HEK293 (cell line): Measurements from ENCODE around the gene LYPD5.

ENCODE experiments used
- CTCF ChIA-PET: fragments of 350-600 bp; formaldehyde crosslinking; extraction: SDS; loops from one replicate; lab custom pipeline; 2021; ENCODE audit warnings: antibody characterized with exemption; lab: Yijun Ruan, JAX
- POLR2A ChIA-PET: fragments of 300-600 bp; formaldehyde crosslinking; extraction: SDS; loops from one replicate; lab custom pipeline; 2020; ENCODE audit warnings: antibody characterized with exemption, inconsistent platforms; lab: Yijun Ruan, JAX
- H3K27ac ChIP-seq: fragments of 200-500 bp; sonication (Bioruptor generic); 2 replicates; pipeline ENCODE4 v1.5.1; 2014; ENCODE audit warnings: low read depth, low read length, control low read depth, inconsistent platforms; ENCODE audit errors: extremely low read depth
- H3K36me3 ChIP-seq, 2 experiments: fragments of 200-500 bp in 1 of 2; sonication (Bioruptor generic) in 1 of 2; 1 replicate in 1 of 2; 2 replicates in 1 of 2; pipeline ENCODE4 v1.5.1; 2014 to 2017; ENCODE audit warnings: inconsistent platforms in 2 of 2, low read length in 2 of 2; ENCODE audit not compliant: control insufficient read depth in 2 of 2, insufficient read depth in 1 of 2
- H3K4me1 ChIP-seq: fragments of 200-500 bp; sonication (Bioruptor generic); 2 replicates; pipeline ENCODE4 v1.5.1; 2014; ENCODE audit warnings: mild to moderate bottlenecking, low read length, inconsistent platforms; ENCODE audit not compliant: control insufficient read depth, insufficient read depth
- H3K4me3 ChIP-seq: 2 replicates; pipeline ENCODE4 v1.5.1; 2011; ENCODE audit warnings: low read depth, mild to moderate bottlenecking, control low read depth, low read length, moderate library complexity
- H3K9me3 ChIP-seq: fragments of 200-500 bp; sonication (Bioruptor generic); 2 replicates; pipeline ENCODE4 v1.5.1; 2014; ENCODE audit warnings: low read depth, low read length, inconsistent platforms; ENCODE audit not compliant: control insufficient read depth, insufficient read depth
- BCL6B ChIP-seq: fragments of 450-650 bp; formaldehyde crosslinking; IDR thresholded peaks from 2 replicates; pipeline ENCODE4 v1.5.1; 2017; ENCODE audit warnings: missing biosample characterization, missing genetic modification characterization
- CTCF ChIP-seq: fragments of 450-650 bp; formaldehyde crosslinking; IDR thresholded peaks from 2 replicates; pipeline ENCODE4 v1.5.1; 2016; ENCODE audit warnings: missing biosample characterization, missing genetic modification characterization
- GLIS1 ChIP-seq: fragments of 450-650 bp; formaldehyde crosslinking; IDR thresholded peaks from 2 replicates; pipeline ENCODE4 v1.5.1; 2016; ENCODE audit warnings: missing biosample characterization, missing genetic modification characterization
- IKZF3 ChIP-seq: fragments of 450-650 bp; IDR thresholded peaks from 2 replicates; pipeline ENCODE4 v1.5.0; 2018; ENCODE audit warnings: missing biosample characterization, mild to moderate bottlenecking, missing genetic modification characterization, moderate library complexity
- KLF10 ChIP-seq: fragments of 450-650 bp; IDR thresholded peaks from 2 replicates; pipeline ENCODE4 v1.5.1; 2018; ENCODE audit warnings: missing biosample characterization, mild to moderate bottlenecking, missing genetic modification characterization
- KLF16 ChIP-seq: fragments of 450-650 bp; formaldehyde crosslinking; IDR thresholded peaks from 2 replicates; pipeline ENCODE4 v1.5.1; 2017; ENCODE audit warnings: missing biosample characterization, missing genetic modification characterization
- KLF8 ChIP-seq: fragments of 450-650 bp; formaldehyde crosslinking; IDR thresholded peaks from 2 replicates; pipeline ENCODE4 v1.5.1; 2016; ENCODE audit warnings: missing biosample characterization, missing genetic modification characterization
- PBX3 ChIP-seq: sonication (generic); formaldehyde crosslinking; IDR thresholded peaks from 2 replicates; pipeline ENCODE4 v1.8.1; 2022; ENCODE audit warnings: mild to moderate bottlenecking, moderate library complexity, missing genetic modification reagents
- SP7 ChIP-seq: fragments of 450-650 bp; formaldehyde crosslinking; IDR thresholded peaks from 2 replicates; pipeline ENCODE4 v1.5.1; 2016; ENCODE audit warnings: missing biosample characterization, missing genetic modification characterization
- ZFHX2 ChIP-seq: fragments of 450-650 bp; formaldehyde crosslinking; conservative IDR thresholded peaks from 2 replicates; pipeline ENCODE4 v1.5.1; 2016; ENCODE audit warnings: missing biosample characterization, missing genetic modification characterization
- ZNF112 ChIP-seq: fragments of 450-650 bp; formaldehyde crosslinking; IDR thresholded peaks from 2 replicates; pipeline ENCODE4 v1.5.0; 2017; ENCODE audit warnings: missing biosample characterization, missing genetic modification characterization
- ZNF311 ChIP-seq: fragments of 450-650 bp; formaldehyde crosslinking; IDR thresholded peaks from 2 replicates; pipeline ENCODE4 v1.5.1; 2017; ENCODE audit warnings: missing biosample characterization, missing genetic modification characterization, borderline replicate concordance
- ZNF335 ChIP-seq: fragments of 450-650 bp; formaldehyde crosslinking; conservative IDR thresholded peaks from 2 replicates; pipeline ENCODE4 v1.5.1; 2016; ENCODE audit warnings: missing biosample characterization, missing genetic modification characterization
- ZNF394 ChIP-seq: fragments of 450-650 bp; formaldehyde crosslinking; IDR thresholded peaks from 2 replicates; pipeline ENCODE4 v1.5.1; 2016; ENCODE audit warnings: missing biosample characterization, missing genetic modification characterization, mild to moderate bottlenecking, moderate library complexity, borderline replicate concordance
- ZNF544 ChIP-seq: fragments of 450-650 bp; formaldehyde crosslinking; IDR thresholded peaks from 2 replicates; pipeline ENCODE4 v1.5.0; 2017; ENCODE audit warnings: missing biosample characterization, missing genetic modification characterization
- ZNF596 ChIP-seq: fragments of 450-650 bp; IDR thresholded peaks from 2 replicates; pipeline ENCODE4 v1.5.0; 2018; ENCODE audit warnings: missing biosample characterization, mild to moderate bottlenecking, missing genetic modification characterization, moderate library complexity
- ZNF600 ChIP-seq: fragments of 450-650 bp; formaldehyde crosslinking; IDR thresholded peaks from 2 replicates; pipeline ENCODE4 v1.5.1; 2016; ENCODE audit warnings: missing biosample characterization, missing genetic modification characterization
- ZNF623 ChIP-seq: fragments of 450-650 bp; formaldehyde crosslinking; IDR thresholded peaks from 2 replicates; pipeline ENCODE4 v1.5.1; 2016; ENCODE audit warnings: missing biosample characterization, missing genetic modification characterization

Gene LYPD5

GRCh38 chr19:43774103-43774939, 27.9 kb downstream of the LYPD5 start (continued):
- TF ChIP-seq ZNF600 (tag by site-specific recombination) (0 out of 2 replicates have a peak, but pooled peaks have one; percentile 25), KLF16 (no peak), BCL6B (tag by site-specific recombination) (no peak), ZNF544 (tag by site-specific recombination) (no peak), ZNF623 (tag by site-specific recombination) (no peak), GLIS1 (tag by site-specific recombination) (peak; percentile 73), KLF10 (no peak), CTCF (tag by site-specific recombination) (peak; percentile 80), ZFHX2 (tag by site-specific recombination) (peak; percentile 45), SP7 (peak; percentile 41; the same call in 1 of the 2 replicates), ZNF335 (peak; percentile 74)

GRCh38 chr19:43773725-43774102, 28.5 kb downstream of the LYPD5 start:
- CTCF ChIA-PET = interaction anchor here (0.6 to 17.4 kb wide), 13 partner anchors 7 to 401 kb away, joined by 3 to 203 read pairs (median 5); partner anchors contain the start of gene SMG9
- TF ChIP-seq IKZF3 (peak; percentile 22; the same call in 1 of the 2 replicates), ZNF311 (no peak), PBX3 (CRISPR knock-in tag) (0 out of 2 replicates have a peak, but pooled peaks have one; percentile 10)
- POLR2A ChIA-PET = interaction anchor here (1.1 to 1.5 kb wide), 4 partner anchors 9 to 105 kb away, joined by 3 to 7 read pairs (median 4); partner anchors contain the start of gene SMG9

GRCh38 chr19:43769256-43769655, 33.0 kb downstream of the LYPD5 start:
- ChIA-PET CTCF (interaction anchor here (0.5 to 17.4 kb wide), 9 partner anchors 8 to 214 kb away, joined by 3 to 213 read pairs (median 58); partner anchors contain the start of genes KCNN4 and SMG9), POLR2A (interaction anchor here (1.2 kb wide), 1 partner anchor 443 kb away, joined by 4 read pairs; the partner anchor contains the start of gene ZNF227)
- Histone ChIP-seq H3K27ac (no peak overlapping the region), H3K36me3 (no peaks in the 10 kb centered on the region), H3K9me3 (no peaks in the 10 kb centered on the region), H3K4me1 (peaks cover 8% of the 10 kb centered on the region), H3K4me3 (no peak overlapping the region)
- TF ChIP-seq ZNF596 = no peak
- no peak for TF ChIP-seq ZNF112 (tag by site-specific recombination)
- TF ChIP-seq SP7 = no peak
- no peak for TF ChIP-seq ZNF394 (tag by site-specific recombination)
- no peak for TF ChIP-seq KLF8 (tag by site-specific recombination)

More at GRCh38 chr19:43773725-43774102, 28.5 kb downstream of the LYPD5 start:
- Histone ChIP-seq H3K27ac (no peak overlapping the region), H3K36me3 (no peaks in the 10 kb centered on the region), H3K4me3 (no peak overlapping the region), H3K9me3 (no peaks in the 10 kb centered on the region), H3K4me1 (peaks cover 10% of the 10 kb centered on the region; the same call in 1 of the 2 replicates)
